K562 (cell line): ENCODE data around the gene LMNTD2. TPM values are rescaled to one million over a fixed set of nuclear protein-coding genes. Genes with fewer than 3 reads are reported as not detected.

Experiments used
- ATAC-seq: fragments of 200-7000 bp; cut with Tn5 transposase; 3 replicates; pipeline ENCODE4 v1.9.1; 2020; ENCODE audit warnings: moderate library complexity
- BruUV-seq: library from RNA; stranded (reverse); fragments of 400-500 nt; replicated peaks from 2 replicates; lab custom pipeline; 2021; lab: Mats Ljungman, UMichigan
- CTCF ChIA-PET: fragments of 300-600 bp; formaldehyde crosslinking; extraction: SDS; loops from one replicate; lab custom pipeline; 2021; ENCODE audit warnings: low intra/inter-chr PET ratio; lab: Yijun Ruan, JAX
- POLR2A ChIA-PET: fragments of 300-600, 350-650 bp; sonication (Branson Sonifier 250); formaldehyde crosslinking; extraction: SDS; loops from one replicate; lab custom pipeline; 2021; ENCODE audit warnings: antibody characterized with exemption, inconsistent platforms; lab: Yijun Ruan, JAX
- DNase-seq, 4 experiments: peaks; one replicate each; pipeline versions ENCODE4 v3.0.0 to v3.0.0-alpha.2; 2011 to 2018; ENCODE audit warnings: low spot score in 3 of 4, mixed read lengths in 3 of 4; ENCODE audit errors: extremely low read depth in 1 of 4
- FAIRE-seq: peaks from 2 replicates; lab custom pipeline; 2011; peaks lifted over from hg19 to GRCh38; lab: Jason Lieb, UNC
- H2AFZ ChIP-seq: 2 replicates; pipeline ENCODE4 v1.6.0; 2011; ENCODE audit warnings: low read depth, low read length, control low read depth, inconsistent platforms
- H3K27ac ChIP-seq: fragments of 200-600 bp; 3 replicates; pipeline ENCODE4 v1.8.0; 2011; ENCODE audit warnings: low read depth, mild to moderate bottlenecking, control low read depth, inconsistent platforms, low read length, moderate library complexity, mixed read lengths; ENCODE audit errors: extremely low read depth
- H3K27me3 ChIP-seq, 2 experiments: fragments of 300-600 bp in 1 of 2; 2 replicates in 1 of 2; 3 replicates in 1 of 2; pipeline versions ENCODE4 v1.6.0 to v1.8.0; 2011; ENCODE audit warnings: inconsistent platforms in 2 of 2, low read length in 2 of 2, mild to moderate bottlenecking in 1 of 2, mixed read lengths in 1 of 2, moderate library complexity in 1 of 2; ENCODE audit not compliant: control insufficient read depth in 2 of 2, insufficient read depth in 2 of 2
- H3K36me3 ChIP-seq: fragments of 300-600 bp; 3 replicates; pipeline ENCODE4 v1.8.0; 2011; ENCODE audit warnings: mild to moderate bottlenecking, low read length, inconsistent platforms; ENCODE audit not compliant: control insufficient read depth, insufficient read depth
- H3K4me1 ChIP-seq, 2 experiments: fragments of 200-600 bp in 1 of 2; replicated peaks in 1 of 2; 2 replicates in 1 of 2; 3 replicates in 1 of 2; pipeline versions ENCODE4 v1.5.1 to v1.8.0; 2011; ENCODE audit warnings: inconsistent platforms in 2 of 2, low read length in 2 of 2, mild to moderate bottlenecking in 1 of 2, mixed read lengths in 1 of 2, moderate library complexity in 1 of 2; ENCODE audit not compliant: control insufficient read depth in 2 of 2, insufficient read depth in 2 of 2
- H3K4me2 ChIP-seq: 2 replicates; pipeline ENCODE4 v1.6.1; 2011; ENCODE audit warnings: low read length, control low read depth, inconsistent platforms, mixed read lengths; ENCODE audit not compliant: insufficient read depth
- H3K4me3 ChIP-seq: fragments of 200-600 bp; sonication (generic), shearing (Covaris generic); 2 replicates; pipeline ENCODE4 v1.5.1; 2016; ENCODE audit warnings: control low read depth, inconsistent platforms
- H3K79me2 ChIP-seq: fragments of 200-600 bp; 3 replicates; pipeline ENCODE4 v1.8.0; 2011; ENCODE audit warnings: low read length, inconsistent platforms; ENCODE audit not compliant: control insufficient read depth, insufficient read depth
- H3K9ac ChIP-seq, 2 experiments: 2 replicates each; pipeline versions ENCODE4 v1.6.0 to v1.6.1; 2011; ENCODE audit warnings: low read depth in 2 of 2, low read length in 2 of 2, control low read depth in 1 of 2, inconsistent platforms in 1 of 2, mild to moderate bottlenecking in 1 of 2, mixed read lengths in 1 of 2; ENCODE audit not compliant: insufficient read depth in 1 of 2
- H3K9me1 ChIP-seq: one replicate; pipeline ENCODE4 v1.6.0; 2011; ENCODE audit warnings: inconsistent platforms, mild to moderate bottlenecking, low read length, moderate library complexity; ENCODE audit not compliant: control insufficient read depth, insufficient read depth
- H3K9me3 ChIP-seq: replicated peaks from 2 replicates; pipeline ENCODE4 v1.5.1; 2011; ENCODE audit warnings: low read depth, low read length, inconsistent platforms; ENCODE audit not compliant: control insufficient read depth, insufficient read depth
- H4K20me1 ChIP-seq: replicated peaks from 2 replicates; pipeline ENCODE4 v1.6.1; 2011; ENCODE audit warnings: low read length, inconsistent platforms, mixed read lengths; ENCODE audit not compliant: control insufficient read depth, insufficient read depth
- CC2D1A ChIP-seq: fragments of 450-650 bp; IDR thresholded peaks from 2 replicates; pipeline ENCODE4 v1.6.1; 2017; ENCODE audit warnings: mild to moderate bottlenecking
- CHD4 ChIP-seq: fragments of 200-600 bp; sonication (generic); IDR thresholded peaks from 3 replicates; pipeline ENCODE4 v1.6.1; 2012; ENCODE audit warnings: low read depth, mild to moderate bottlenecking, mixed read lengths, low read length, inconsistent platforms; ENCODE audit not compliant: insufficient read depth, insufficient replicate concordance, poor library complexity, severe bottlenecking
- DPF2 ChIP-seq: fragments of 450-650 bp; IDR thresholded peaks from 2 replicates; pipeline ENCODE4 v1.6.1; 2016
- ELF2 ChIP-seq: fragments of 250-450 bp; sonication (Bioruptor Pico); IDR thresholded peaks from 2 replicates; pipeline ENCODE4 v1.5.0; 2021; ENCODE audit warnings: mild to moderate bottlenecking
- NBN ChIP-seq: fragments of 450-650 bp; IDR thresholded peaks from 2 replicates; pipeline ENCODE4 v1.6.1; 2016; ENCODE audit warnings: low read depth, mild to moderate bottlenecking
- OTX1 ChIP-seq: fragments of 450-650 bp; formaldehyde crosslinking; IDR thresholded peaks from 2 replicates; pipeline ENCODE4 v1.4.0; 2022; ENCODE audit warnings: mild to moderate bottlenecking
- PATZ1 ChIP-seq: fragments of 250-450 bp; sonication (Bioruptor Pico); IDR thresholded peaks from 2 replicates; pipeline ENCODE4 v1.5.0; 2020; ENCODE audit warnings: mild to moderate bottlenecking, borderline replicate concordance
- POLR3A ChIP-seq: IDR thresholded peaks from 2 replicates; pipeline ENCODE4 v1.6.1; 2011; ENCODE audit warnings: borderline replicate concordance, mild to moderate bottlenecking, moderate library complexity; ENCODE audit not compliant: insufficient read length, insufficient read depth; ENCODE audit errors: extremely low read depth
- RBM25 ChIP-seq: fragments of 200-400 bp; formaldehyde crosslinking; IDR thresholded peaks from 2 replicates; pipeline ENCODE4 v1.6.1; 2018; ENCODE audit warnings: low read length, low read depth, moderate library complexity; ENCODE audit not compliant: severe bottlenecking
- SPI1 ChIP-seq: IDR thresholded peaks from 2 replicates; pipeline ENCODE4 v1.6.1; 2011; ENCODE audit warnings: low read depth, low read length, control low read depth, borderline replicate concordance
- TAF1 ChIP-seq: IDR thresholded peaks from 2 replicates; pipeline ENCODE4 v1.6.1; 2011; ENCODE audit warnings: mild to moderate bottlenecking, low read length, moderate library complexity; ENCODE audit not compliant: insufficient read depth, control insufficient read depth, severe bottlenecking; ENCODE audit errors: extremely low read depth
- ZNF140 ChIP-seq: fragments of 250-450 bp; sonication (Bioruptor Pico); IDR thresholded peaks from 2 replicates; pipeline ENCODE4 v1.8.0; 2021; ENCODE audit warnings: moderate library complexity, mild to moderate bottlenecking, inconsistent platforms
- ZNF239 ChIP-seq: fragments of 250-450 bp; sonication (Bioruptor Pico); IDR thresholded peaks from 2 replicates; pipeline ENCODE4 v1.4.0; 2020; ENCODE audit warnings: mild to moderate bottlenecking
- ZNF316 ChIP-seq: fragments of 450-650 bp; IDR thresholded peaks from 2 replicates; pipeline ENCODE4 v1.6.1; 2016
- WGBS: fragments of 100-300 bp; shearing (Covaris generic); methylation state at CpG from one replicate; pipeline ENCODE4 v1.1.6; 2016; ENCODE audit warnings: low coverage, mixed read lengths; ENCODE audit not compliant: insufficient coverage; ENCODE audit errors: missing lambda C conversion rate; 5-methylcytosine and 5-hydroxymethylcytosine counted together
- in situ Hi-C: fragments of 300-500 bp; cut with MboI; formaldehyde crosslinking; loops from 4 replicates; pipeline ENCODE4 v1.15.0; 2018; ENCODE audit warnings: inconsistent platforms, mixed read lengths
- intact Hi-C: fragments of 100-400 bp; cut with micrococcal nuclease; formaldehyde crosslinking; loops from 2 replicates; pipeline ENCODE4 v1.14.2; 2022
- polyA plus RNA-seq, 8 experiments: library from polyadenylated mRNA; depleted of rRNA in 4 of 8; stranded (reverse) in 5 of 8; unstranded in 3 of 8; fragments of >200 nt; fragmentation: Nextera tagmentation in 2 of 8; fragmentation: Illumina TruSeq in 1 of 8; extraction: Ambion mirVana in 2 of 8; extraction: Trizol in 1 of 8; gene quantifications; 2 replicates each; pipeline versions ENCODE4 v1.2.1 to v1.2.3, GENCODE V29; 2011 to 2014; ENCODE audit warnings: inconsistent platforms in 1 of 8, missing spikeins in 1 of 8
- total RNA-seq, 7 experiments: library from RNA; depleted of rRNA in 6 of 7; stranded (reverse); fragments of >200 nt in 6 of 7; fragmentation: Illumina TruSeq in 2 of 7; extraction: Trizol in 2 of 7; gene quantifications; 2 replicates each; pipeline versions ENCODE4 v1.2.1 to v1.2.3, GENCODE V29; 2011 to 2021; ENCODE audit warnings: low replicate concordance in 1 of 7
- TF ChIP-seq, protein P1 (sequence below): fragments of 450-650 bp; IDR thresholded peaks from 2 replicates; pipeline ENCODE4 v1.6.1; 2016; ENCODE audit warnings: mild to moderate bottlenecking
- TF ChIP-seq, protein P2 (sequence below): sonication (generic); formaldehyde crosslinking; IDR thresholded peaks from 2 replicates; pipeline ENCODE4 v1.8.1; 2023; ENCODE audit warnings: mild to moderate bottlenecking, missing genetic modification reagents

LMNTD2 gene
- total and polyA plus RNA-seq, 9 of the 15 experiments (the other 6 are each of a cell fraction or from before 2014, with no cell fraction given): 0.48 to 4.2 (median 1.5) TPM; not detected in 3

DNA sequence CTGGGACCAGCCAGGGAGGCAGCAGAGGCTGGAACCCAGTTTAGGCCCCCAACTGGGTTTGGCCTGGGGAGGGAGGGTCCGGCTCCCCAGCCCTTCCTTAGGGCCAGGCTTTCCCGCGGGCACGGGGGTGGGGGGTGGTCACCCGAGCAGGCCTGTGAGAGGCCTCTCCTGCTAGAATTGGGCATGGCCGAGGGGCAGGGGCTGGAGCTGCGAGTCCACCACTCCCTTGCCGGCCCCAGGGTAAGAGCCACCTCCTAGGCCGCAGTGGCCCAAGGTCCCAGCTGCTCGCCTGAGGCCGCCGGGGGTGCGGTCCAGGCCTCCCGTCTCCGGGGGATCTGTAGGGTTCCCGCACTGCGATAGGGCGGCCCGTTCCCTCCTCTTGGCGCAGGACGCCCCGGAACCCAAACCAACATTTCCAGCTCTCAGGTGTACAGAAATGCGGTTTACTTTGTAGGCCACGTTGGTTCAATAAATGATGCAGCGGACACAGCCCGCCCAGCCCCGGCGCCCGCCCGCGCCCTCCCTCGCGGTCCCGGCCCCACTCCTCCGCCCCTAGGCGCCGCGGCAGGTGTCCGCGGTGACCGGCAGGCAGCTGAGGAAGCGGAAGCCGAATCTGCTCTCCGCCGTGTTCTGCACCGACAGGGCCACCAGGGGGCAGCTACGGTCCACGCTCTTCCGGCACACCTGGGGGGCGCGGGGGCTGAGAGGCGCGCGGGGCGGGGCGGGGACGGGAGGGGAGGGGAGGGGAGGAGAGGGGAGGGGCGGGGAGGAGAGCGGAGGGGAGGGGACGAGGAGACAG lies 5.9 kb downstream of the LMNTD2 start:
- H3K36me3 ChIP-seq: no peaks in the 10 kb centered on the region
- POLR2A ChIA-PET: interaction anchor here (0.7 to 1.8 kb wide), 4 partner anchors 36 to 255 kb away, joined by 3 to 5 read pairs (median 4); partner anchors contain the start of gene TALDO1
- H3K9ac ChIP-seq: peak overlapping the region; percentile 46 to 85; a peak in 3 of 4 replicates
- peak overlapping the region; percentile 27 for H3K4me3 ChIP-seq
- H3K4me1 ChIP-seq: peaks cover 20 to 99% of the 10 kb centered on the region in 2 experiments
- CTCF ChIA-PET: interaction anchor here (1.8 kb wide), 1 partner anchor 173 kb away, joined by 12 read pairs; no protein-coding TSS in a partner anchor
- intact Hi-C loops: loop anchor here (5.0 to 10.0 kb wide), 3 partner anchors 60 to 173 kb away; partner anchors contain the start of genes DEAF1, IRF7 and TMEM80
- peak overlapping the region; percentile 56 for H3K27ac ChIP-seq
- no peaks in the 10 kb centered on the region for H3K79me2 ChIP-seq
- no peaks in the 10 kb centered on the region for H3K9me3 ChIP-seq
- H3K9me1 ChIP-seq: no peaks in the 10 kb centered on the region
- in situ Hi-C loops: no loop called here
- ATAC-seq: peak; percentile 81
- no TSS peak for BruUV-seq
- peak overlapping the region; percentile 72 for H2AFZ ChIP-seq
- no peaks in the 10 kb centered on the region for H3K27me3 ChIP-seq
- FAIRE-seq: no peak
- H4K20me1 ChIP-seq: no peaks in the 10 kb centered on the region
- DNase-seq: peak; percentile 79 to 90 (median 82)
- 28% methylated on average over 11 of the region's 60 CpGs for WGBS
- peak overlapping the region; percentile 65 for H3K4me2 ChIP-seq
- TF ChIP-seq POLR3A (no peak), CHD4 (no peak), CC2D1A (no peak), ZNF140 (CRISPR knock-in tag) (no peak), NBN (no peak), ELF2 (CRISPR knock-in tag) (no peak), DPF2 (no peak), TAF1 (peak; percentile 13), ZNF239 (CRISPR knock-in tag) (no peak), SPI1 (peak; percentile 49; the same call in 1 of the 2 replicates), ZNF316 (no peak), PATZ1 (CRISPR knock-in tag) (no peak), OTX1 (no peak), RBM25 (no peak)
- TF ChIP-seq, protein P1, sequence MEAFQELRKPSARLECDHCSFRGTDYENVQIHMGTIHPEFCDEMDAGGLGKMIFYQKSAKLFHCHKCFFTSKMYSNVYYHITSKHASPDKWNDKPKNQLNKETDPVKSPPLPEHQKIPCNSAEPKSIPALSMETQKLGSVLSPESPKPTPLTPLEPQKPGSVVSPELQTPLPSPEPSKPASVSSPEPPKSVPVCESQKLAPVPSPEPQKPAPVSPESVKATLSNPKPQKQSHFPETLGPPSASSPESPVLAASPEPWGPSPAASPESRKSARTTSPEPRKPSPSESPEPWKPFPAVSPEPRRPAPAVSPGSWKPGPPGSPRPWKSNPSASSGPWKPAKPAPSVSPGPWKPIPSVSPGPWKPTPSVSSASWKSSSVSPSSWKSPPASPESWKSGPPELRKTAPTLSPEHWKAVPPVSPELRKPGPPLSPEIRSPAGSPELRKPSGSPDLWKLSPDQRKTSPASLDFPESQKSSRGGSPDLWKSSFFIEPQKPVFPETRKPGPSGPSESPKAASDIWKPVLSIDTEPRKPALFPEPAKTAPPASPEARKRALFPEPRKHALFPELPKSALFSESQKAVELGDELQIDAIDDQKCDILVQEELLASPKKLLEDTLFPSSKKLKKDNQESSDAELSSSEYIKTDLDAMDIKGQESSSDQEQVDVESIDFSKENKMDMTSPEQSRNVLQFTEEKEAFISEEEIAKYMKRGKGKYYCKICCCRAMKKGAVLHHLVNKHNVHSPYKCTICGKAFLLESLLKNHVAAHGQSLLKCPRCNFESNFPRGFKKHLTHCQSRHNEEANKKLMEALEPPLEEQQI: no peak
- TF ChIP-seq, protein P2, sequence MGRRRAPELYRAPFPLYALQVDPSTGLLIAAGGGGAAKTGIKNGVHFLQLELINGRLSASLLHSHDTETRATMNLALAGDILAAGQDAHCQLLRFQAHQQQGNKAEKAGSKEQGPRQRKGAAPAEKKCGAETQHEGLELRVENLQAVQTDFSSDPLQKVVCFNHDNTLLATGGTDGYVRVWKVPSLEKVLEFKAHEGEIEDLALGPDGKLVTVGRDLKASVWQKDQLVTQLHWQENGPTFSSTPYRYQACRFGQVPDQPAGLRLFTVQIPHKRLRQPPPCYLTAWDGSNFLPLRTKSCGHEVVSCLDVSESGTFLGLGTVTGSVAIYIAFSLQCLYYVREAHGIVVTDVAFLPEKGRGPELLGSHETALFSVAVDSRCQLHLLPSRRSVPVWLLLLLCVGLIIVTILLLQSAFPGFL (CRISPR knock-in tag): no peak
